Heart left ventricle (tissue), 13 donors: ENCODE measurements around the gene ITM2C.

Experiments
- POLR2A ChIP-seq, 2 donors: fragments of 450-650 bp; IDR thresholded peaks; one replicate each; pipeline ENCODE4 v1.6.1; 2017; ENCODE audit warnings: antibody characterized with exemption in 2 of 2, mild to moderate bottlenecking in 2 of 2, moderate library complexity in 2 of 2
- TF ChIP-seq, protein P1 (sequence below), 12 donors: fragments of 200-600 bp; sonication (generic) in 4 of 12; IDR thresholded peaks; one replicate each; pipeline versions ENCODE4 v1.5.0 to v1.8.0; 2018 to 2022; ENCODE audit warnings: antibody characterized with exemption in 12 of 12, mild to moderate bottlenecking in 5 of 12
- donor health status: ischemic (EF 13 %, LVEDD 7.1; RV severe dilation, severe dysfunction).
- donor health status: DM: no; HTN: yes; CAD: no.
- donor health status: DM: no; HTN: no; CAD: no.
- donor health status: ischemic (EF 25% LVEDD 6.9; RV normal size, moderate dysfunction).
- donor health status: ischemic (EF 25% LVEDD 5.7; RV mildly dilated, moderate dysfunction).
- donor health status: ischemic (EF 35%, LVEDD 5.7; RV mildly dilated, moderate dysfunction).
- donor health status: nonischemic (EF 11% LVEDD 7.7; RV severe dilation, severe dysfunction).
- donor health status: DM: yes; HTN: yes; CAD: no.
- donor health status: PGD.
- donor health status: ischemic (EF 29% LVEDD 5.4; RV normal size, mild dysfunction).
- donor health status: nonischemic (EF 23%, LVEDD 6.1; RV moderate dilation, normal function).

DNA sequence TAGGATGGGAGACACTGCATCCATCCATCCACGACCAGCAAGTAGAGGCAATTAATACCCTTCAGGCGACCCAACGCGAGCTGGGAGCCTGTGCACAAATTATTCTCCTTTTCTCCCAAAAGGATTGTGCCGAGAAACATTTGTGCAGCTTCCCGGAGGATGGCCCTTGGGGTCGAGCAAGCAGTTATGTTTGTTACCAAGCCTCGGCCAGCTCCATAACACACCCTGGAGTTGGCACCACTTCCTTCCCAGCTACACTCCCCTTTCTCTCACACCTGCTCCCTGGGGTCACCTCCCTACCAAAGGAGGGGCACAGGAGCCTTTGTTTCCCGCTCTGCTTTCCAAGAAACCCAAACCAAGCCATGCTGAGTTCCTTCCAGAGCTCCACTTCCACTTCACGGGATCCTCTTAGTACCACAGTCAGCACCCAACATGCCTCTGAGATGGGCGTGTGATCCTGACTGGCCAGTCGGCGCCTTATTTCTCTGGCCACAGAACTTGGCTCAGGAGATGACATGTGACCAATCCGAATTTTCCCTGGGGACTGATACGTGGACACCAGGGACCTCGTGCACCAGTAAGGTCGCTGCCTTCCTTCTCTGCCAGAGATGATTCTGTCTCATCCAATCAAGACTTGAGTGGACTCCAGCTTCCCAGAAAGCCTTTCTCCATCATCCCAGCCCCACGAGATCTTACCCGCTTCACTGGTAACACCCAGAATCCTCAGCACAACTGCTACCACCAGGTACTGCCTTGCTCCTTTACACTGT is 31.8 kb downstream of the ITM2C start:
- TF ChIP-seq, protein P1, sequence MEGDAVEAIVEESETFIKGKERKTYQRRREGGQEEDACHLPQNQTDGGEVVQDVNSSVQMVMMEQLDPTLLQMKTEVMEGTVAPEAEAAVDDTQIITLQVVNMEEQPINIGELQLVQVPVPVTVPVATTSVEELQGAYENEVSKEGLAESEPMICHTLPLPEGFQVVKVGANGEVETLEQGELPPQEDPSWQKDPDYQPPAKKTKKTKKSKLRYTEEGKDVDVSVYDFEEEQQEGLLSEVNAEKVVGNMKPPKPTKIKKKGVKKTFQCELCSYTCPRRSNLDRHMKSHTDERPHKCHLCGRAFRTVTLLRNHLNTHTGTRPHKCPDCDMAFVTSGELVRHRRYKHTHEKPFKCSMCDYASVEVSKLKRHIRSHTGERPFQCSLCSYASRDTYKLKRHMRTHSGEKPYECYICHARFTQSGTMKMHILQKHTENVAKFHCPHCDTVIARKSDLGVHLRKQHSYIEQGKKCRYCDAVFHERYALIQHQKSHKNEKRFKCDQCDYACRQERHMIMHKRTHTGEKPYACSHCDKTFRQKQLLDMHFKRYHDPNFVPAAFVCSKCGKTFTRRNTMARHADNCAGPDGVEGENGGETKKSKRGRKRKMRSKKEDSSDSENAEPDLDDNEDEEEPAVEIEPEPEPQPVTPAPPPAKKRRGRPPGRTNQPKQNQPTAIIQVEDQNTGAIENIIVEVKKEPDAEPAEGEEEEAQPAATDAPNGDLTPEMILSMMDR (IDR thresholded peaks at IDR 0.05) = no peak
- TF ChIP-seq POLR2A (IDR thresholded peaks at IDR 0.05) = no peak
